ENCODE measurements around the gene NTSR1.
A peak's percentile ranks its signal among the peaks of the same experiment; 100 is the strongest.

The NTSR1 gene

DNA sequence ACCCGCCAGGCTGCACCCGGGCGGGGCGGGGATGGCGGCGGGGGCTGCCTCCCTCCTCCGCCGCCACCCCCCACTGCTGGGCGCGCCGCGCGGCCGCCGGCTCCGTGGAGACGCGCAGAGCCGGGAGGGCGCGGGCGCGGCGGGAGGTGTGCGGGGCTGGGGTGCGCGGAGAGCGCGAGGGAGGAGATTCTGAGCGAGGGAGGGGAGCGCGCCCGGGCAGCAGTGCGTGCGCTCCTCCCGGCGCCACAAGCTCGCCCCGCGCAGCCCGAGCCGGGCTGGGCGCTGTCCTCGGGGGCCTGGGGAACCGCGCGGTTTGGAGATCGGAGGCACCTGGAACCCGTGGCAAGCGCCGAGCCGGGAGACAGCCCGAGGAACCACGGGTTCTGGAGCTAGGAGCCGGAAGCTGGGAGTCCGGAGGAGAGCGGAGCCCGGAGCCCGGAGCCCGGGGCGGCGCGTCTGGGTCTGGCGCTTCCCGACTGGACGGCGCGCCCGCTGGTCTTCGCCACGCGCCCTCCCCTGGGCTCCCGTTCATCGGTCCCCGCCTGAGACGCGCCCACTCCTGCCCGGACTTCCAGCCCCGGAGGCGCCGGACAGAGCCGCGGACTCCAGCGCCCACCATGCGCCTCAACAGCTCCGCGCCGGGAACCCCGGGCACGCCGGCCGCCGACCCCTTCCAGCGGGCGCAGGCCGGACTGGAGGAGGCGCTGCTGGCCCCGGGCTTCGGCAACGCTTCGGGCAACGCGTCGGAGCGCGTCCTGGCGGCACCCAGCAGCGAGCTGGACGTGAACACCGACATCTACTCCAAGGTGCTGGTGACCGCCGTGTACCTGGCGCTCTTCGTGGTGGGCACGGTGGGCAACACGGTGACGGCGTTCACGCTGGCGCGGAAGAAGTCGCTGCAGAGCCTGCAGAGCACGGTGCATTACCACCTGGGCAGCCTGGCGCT lies at the start of gene NTSR1:
Gene NTSR1 (plus strand): TSS at position 246 of the 946 bp plus-strand sequence. CDS start 372 bp downstream, at position 618.
- DNase-seq, result no peak

GRCh38 chr20:62659488-62660239 lies 49.0 kb upstream of the NTSR1 start:
- DNase-seq, result no peak

DNA sequence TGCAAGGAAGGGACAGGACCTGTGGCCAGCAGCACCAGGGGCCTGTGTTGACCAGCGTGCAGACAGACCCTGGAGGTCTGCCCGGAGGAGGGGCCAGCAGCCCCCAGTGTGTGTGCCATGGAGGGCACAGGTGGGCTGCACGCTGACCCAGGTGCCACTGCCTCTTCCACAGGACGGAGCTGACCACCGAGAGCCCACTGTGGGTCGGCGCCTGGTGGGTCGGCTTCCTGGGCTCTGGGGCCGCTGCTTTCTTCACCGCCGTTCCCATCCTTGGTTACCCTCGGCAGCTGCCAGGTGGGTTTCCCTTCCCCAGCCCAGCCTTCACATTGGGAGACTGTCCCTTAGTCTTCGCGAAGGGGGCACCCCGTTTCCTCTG lies 48.4 kb upstream of the NTSR1 start:
- DNase-seq, result no peak

GRCh38 chr20:62660768-62661167 lies 47.9 kb upstream of the NTSR1 start:
- DNase-seq, result no peak

- DNase-seq, result no peak
Observed at GRCh38 chr20:62661647-62662046, 47.0 kb upstream of the NTSR1 start.

DNA sequence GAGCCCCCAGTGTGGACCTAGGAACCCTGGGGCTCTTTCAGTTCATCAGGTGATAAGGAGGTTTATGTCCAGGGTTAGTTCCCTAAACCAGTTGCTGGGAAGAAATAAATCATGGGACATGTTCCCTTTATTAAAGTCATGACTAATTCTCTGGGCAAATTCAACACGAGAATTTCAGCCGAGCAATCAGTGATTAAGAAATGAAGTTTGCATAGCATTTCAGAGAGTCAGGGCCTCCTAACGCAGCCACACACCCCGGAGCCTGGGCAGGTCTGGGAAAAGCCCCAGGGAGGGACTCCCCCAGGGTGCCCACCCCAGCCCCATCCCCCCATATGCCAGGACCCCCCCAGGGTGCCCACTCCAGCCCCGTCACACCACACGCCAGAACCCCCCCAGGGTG lies 46.2 kb upstream of the NTSR1 start:
- no peak for DNase-seq

DNA sequence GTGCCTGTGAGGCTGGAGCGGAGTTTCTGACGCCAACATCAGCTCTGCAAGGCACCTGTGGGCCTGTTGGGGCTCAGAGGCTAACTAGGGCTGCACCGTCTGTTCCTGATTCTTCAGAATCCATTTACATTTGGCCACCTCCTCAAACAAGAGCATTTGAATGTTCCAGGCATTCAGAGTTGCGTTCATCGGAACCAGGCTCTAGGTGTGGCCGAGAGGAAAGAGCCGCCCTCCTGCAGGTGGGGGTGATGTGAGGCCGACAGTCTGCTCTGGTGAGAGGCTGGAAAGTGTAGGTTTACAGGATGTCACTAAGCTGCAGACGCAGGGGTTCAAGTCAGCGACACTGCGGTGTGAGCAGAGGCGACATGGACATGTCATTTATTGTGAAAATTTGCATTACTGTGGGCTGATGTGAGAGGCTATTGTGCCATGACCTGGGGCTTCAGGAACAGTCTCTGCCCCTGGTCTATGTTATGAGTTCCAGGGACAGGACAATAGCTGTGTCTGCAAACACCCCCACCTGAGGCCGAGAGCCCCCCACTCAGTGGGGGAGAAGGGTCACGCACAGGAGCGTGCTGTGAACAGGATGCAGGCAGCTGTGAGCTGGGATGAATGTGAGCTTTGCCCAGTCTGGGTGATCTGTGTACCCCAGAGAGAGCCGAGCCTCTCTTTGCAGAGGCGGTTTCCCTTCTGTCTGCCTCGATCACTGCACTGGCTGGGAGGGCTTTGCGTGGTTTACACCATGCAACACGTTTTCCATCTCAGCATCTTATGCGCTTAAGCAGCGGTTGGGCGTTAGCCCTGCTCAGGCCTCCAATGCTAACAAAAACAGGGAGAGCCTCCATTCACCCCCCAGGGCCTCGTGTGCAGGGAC lies 45.3 kb upstream of the NTSR1 start:
- no peak for DNase-seq

GRCh38 chr20:62664019-62664971 lies 44.3 kb upstream of the NTSR1 start:
- no peak for DNase-seq

- DNase-seq, result no peak
Observed at GRCh38 chr20:62665153-62665754, 43.4 kb upstream of the NTSR1 start.

DNA sequence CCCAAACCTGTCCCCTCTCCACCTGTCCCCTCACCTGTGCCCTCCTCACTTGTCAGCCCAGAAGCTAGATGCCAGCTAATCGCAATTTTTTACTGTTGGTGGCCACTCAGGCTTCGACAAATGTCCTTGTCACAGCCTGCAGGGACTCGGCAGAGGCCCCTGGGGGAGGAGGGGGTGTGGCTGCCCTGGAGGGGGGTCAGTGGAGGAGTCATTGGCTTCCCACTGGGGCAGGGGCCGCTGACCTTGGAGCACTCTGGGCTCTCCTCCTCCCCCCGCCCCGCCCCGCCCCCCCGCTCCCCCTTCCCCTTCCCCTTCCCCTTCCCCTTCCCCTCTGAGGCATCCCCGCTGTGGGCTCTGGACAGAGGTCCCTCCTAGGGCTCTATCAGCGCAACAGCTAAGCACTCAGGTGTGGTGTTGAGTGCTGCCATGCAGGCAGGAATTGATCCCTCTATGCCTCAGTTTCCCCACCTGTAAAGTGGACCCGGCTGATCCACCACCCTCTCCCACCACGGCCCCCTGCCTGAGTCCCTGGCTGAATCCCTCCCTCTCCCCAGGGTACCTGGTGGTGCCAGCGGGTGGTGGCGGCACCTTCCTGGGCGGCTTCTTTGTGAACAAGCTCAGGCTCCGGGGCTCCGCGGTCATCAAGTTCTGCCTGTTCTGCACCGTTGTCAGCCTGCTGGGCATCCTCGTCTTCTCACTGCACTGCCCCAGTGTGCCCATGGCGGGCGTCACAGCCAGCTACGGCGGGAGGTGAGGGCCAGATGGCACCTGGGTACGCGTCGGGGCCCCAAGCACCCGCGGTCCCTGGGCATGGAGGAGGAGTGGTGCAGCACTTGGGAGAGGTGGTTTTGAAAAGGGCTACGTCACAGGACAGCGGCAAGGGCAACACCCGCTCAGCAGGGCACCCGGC lies 42.6 kb upstream of the NTSR1 start:
- no peak for DNase-seq

- DNase-seq, result peak; percentile 39
Observed at GRCh38 chr20:62666736-62667529, 41.7 kb upstream of the NTSR1 start.

GRCh38 chr20:62667530-62668440 lies 40.9 kb upstream of the NTSR1 start:
- no peak for DNase-seq

DNA sequence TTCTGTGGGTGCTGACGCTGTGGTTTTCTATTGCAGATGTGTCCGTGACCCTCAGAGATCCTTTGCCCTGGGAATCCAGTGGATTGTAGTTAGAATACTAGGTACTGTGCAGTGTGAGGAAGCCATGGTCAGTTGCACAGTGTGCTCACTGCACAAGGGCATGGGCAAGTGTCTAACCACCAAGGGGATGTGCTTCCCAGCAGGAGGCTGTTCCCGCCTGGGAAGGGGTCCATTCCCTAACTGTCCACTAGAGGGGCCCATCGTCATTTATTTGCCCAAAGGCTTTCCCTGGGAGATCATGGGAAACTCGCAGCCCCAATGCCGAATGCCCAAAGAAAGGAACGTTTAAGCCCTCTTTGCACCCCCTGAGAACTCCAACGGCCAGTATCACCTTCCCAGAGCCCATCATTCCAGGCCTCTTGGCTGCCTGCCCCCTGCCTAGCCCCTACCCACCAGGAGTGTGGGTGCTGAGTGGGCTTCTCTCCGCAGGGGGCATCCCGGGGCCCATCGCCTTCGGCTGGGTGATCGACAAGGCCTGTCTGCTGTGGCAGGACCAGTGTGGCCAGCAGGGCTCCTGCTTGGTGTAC lies 40.1 kb upstream of the NTSR1 start:
- peak; percentile 70 for DNase-seq

DNA sequence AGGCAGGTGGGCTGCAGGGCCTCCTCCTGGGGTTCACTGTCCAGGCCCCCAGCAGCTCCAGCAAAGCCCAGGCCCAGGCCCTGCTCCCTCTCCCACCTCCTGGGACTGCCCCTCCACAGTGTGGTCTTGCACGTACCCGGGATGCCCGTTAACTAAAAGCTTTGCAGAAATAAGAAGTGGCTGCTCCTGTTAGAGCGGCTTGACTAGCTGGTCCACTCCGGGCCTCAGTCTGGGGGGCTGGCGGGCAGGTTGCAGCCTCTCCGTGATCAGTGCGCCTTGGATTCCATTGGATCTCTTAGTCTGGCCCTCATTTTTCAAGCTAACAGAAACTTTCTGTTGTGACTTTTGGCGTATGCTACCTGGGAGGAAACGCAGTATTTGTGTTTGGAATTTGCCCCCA lies 39.4 kb upstream of the NTSR1 start:
- no peak for DNase-seq

DNA sequence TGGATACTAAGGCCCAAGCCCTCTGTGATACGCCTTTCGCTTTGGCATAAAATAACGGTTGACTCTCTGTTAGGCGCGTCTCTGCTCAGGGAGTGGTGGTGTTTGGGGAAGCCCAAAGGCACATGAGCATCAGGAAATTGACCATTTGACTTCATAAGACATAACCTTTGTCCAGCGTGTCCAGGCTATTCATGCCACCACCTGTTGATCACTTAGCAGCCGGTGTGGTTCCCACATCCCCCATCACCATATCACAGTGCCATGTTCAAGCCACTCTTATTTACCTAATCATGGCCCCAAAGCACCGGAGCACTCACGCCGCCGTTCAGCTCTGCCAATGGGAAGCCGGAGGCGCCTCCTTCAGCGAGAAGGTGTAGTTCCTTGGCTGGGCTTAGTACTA lies 38.5 kb upstream of the NTSR1 start:
- DNase-seq, result no peak

DNA sequence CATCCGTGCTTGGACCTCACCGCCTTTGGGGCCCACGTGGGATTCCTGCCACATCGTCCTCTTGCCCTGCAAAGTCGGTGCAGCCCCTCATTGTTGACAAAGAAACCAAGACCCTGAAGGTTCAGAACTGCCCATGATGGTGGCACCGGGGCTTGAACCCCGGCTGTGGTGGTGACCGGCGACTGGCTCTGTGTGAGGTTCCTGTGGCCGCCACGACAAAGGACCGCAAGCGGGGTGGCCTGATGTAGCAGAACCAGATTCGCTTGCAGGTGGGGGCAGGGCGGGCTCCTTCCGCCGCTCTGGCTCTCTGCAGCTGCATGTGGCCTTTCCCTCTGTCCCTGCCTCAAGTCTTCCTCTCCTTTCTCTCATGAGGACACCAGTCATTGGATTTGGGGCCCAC lies 37.6 kb upstream of the NTSR1 start:
- DNase-seq, result no peak

DNA sequence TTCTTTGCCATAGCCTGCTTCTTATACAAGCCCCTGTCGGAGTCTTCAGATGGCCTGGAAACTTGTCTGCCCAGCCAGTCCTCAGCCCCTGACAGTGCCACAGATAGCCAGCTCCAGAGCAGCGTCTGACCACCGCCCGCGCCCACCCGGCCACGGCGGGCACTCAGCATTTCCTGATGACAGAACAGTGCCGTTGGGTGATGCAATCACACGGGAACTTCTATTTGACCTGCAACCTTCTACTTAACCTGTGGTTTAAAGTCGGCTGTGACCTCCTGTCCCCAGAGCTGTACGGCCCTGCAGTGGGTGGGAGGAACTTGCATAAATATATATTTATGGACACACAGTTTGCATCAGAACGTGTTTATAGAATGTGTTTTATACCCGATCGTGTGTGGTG lies 36.9 kb upstream of the NTSR1 start:
- no peak for DNase-seq

DNA sequence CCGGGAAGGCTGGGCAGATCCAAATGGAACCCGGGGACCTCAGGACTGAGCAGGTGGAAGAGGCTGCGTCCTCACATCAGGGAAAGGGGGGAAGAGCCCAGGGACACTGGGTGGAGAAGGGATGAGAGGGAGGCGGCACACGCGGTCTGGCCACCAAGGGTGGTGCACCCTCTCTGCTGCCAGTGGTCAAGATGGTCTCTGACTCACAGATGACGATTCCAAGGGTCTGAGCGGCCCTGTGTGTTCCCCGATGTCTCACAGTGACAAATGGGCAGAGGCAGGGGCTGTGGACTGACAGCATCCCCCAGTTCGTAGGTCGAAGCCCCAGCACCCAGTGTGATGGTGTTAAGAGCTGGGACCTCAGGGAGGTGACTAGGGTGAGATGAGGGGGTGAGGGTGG lies 34.3 kb upstream of the NTSR1 start:
- DNase-seq, result no peak
